AG09309 (cell line): ENCODE data around the gene ARHGEF25.
A peak's percentile ranks its signal among the peaks of the same experiment; 100 is the strongest.

Experiments used
- DNase-seq: peaks from one replicate; pipeline ENCODE4 v3.0.0-alpha.2; 2010; ENCODE audit warnings: low read depth
- H3K4me3 ChIP-seq: 2 replicates; pipeline ENCODE4 v1.5.1; 2011; ENCODE audit warnings: mild to moderate bottlenecking, low read depth, low read length, moderate library complexity; ENCODE audit not compliant: control insufficient read depth
- TF ChIP-seq, protein P1 (sequence below): IDR thresholded peaks from 2 replicates; pipeline ENCODE4 v1.5.1; 2011; ENCODE audit warnings: mild to moderate bottlenecking, low read depth, low read length, inconsistent platforms; ENCODE audit not compliant: insufficient read depth, control insufficient read depth; ENCODE audit errors: missing control alignments

Gene ARHGEF25

DNA sequence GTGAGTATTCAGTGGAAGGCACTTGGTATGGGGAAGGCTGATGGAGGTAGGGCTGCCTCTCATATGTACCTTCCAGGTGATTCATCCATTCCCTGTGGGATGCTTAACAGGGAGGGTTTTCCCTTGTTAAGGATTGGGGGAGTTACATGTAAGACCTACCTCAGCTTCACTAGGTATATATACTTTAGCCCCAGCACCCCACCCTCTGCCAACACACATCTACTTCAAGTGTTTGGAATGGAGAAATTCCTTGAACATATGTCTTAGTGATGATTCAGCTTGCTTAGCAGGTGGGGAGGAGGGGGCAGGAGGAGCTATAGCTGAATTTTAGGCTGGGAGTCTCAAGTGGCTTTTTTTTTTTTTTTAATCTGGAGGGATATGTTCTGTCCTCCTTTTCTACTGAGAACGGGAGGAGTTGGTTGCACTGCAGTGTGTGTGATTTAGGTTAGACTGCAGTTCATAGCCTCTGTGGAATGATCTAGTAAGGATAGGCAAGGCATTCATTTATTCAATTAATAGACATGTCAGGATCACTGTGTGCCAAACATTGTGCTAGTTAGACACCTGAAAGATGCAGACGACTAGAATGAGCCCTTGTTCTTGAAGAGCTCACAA, 18.6 kb upstream of the ARHGEF25 start:
- no peak for DNase-seq
- H3K4me3 ChIP-seq: no peak overlapping the region
- TF ChIP-seq, protein P1, sequence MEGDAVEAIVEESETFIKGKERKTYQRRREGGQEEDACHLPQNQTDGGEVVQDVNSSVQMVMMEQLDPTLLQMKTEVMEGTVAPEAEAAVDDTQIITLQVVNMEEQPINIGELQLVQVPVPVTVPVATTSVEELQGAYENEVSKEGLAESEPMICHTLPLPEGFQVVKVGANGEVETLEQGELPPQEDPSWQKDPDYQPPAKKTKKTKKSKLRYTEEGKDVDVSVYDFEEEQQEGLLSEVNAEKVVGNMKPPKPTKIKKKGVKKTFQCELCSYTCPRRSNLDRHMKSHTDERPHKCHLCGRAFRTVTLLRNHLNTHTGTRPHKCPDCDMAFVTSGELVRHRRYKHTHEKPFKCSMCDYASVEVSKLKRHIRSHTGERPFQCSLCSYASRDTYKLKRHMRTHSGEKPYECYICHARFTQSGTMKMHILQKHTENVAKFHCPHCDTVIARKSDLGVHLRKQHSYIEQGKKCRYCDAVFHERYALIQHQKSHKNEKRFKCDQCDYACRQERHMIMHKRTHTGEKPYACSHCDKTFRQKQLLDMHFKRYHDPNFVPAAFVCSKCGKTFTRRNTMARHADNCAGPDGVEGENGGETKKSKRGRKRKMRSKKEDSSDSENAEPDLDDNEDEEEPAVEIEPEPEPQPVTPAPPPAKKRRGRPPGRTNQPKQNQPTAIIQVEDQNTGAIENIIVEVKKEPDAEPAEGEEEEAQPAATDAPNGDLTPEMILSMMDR: no peak

DNA sequence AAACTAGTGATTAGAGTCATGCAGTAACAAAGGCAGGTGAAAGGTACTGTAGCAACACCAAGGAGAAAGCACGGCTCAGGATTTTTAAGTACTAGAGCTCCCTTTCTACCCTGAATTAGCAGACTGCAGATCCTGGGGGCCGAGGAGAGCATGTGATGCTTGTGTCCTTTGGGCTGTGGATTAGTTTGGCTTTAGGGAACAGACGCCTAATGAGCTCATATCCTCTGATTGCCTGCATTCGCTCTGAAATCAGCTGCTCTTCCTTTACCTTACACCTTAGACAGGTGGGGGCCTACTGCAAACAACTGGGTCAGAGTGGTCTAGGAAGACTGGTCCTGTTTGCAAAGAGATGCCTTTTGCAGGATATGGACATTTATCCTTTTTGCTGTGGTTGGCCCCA, 18.0 kb upstream of the ARHGEF25 start:
- DNase-seq: no peak
- TF ChIP-seq, protein P1: no peak
- no peak overlapping the region for H3K4me3 ChIP-seq

DNA sequence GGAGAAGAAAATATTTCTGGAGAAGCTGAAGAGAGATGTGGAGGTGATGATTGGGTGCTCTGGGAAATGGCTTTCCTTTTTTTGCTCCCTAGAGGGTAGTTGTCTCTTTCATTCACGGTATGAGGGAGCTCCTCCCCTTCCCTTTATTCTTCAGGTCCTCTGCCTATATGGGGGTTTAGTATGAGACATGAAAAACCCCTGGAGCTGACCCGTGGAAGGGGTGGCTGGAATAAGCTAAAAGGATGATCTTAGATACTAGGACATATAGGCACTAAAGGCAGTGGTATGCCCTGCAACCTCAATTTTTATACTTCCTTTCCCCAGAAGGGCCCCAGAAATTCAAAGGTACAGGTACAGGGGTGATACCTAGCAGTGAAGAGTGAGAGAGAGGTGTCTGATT, 10.8 kb upstream of the ARHGEF25 start:
- DNase-seq: no peak
- TF ChIP-seq, protein P1: no peak
- H3K4me3 ChIP-seq: no peak overlapping the region

DNA sequence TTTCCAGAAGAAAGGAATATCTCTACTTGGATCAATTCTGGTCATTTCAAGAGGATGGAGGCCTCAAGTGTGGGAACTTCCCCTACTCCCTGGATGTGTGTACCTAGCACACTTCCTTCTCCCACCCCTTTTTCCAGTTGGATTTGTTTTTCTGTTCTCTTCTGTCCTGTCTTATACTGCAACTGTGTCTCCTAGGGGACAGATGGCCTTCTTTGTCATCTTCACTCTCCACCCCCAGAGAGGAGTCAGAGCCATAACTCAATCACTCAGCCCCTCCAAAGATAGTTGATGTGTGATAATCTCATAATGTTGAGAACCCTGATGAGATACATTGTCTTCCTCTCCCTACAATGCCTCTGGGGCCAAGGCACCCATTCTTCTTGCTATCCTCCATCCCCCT, 8.7 kb upstream of the ARHGEF25 start:
- no peak overlapping the region for H3K4me3 ChIP-seq
- no peak for DNase-seq
- TF ChIP-seq, protein P1: no peak

DNA sequence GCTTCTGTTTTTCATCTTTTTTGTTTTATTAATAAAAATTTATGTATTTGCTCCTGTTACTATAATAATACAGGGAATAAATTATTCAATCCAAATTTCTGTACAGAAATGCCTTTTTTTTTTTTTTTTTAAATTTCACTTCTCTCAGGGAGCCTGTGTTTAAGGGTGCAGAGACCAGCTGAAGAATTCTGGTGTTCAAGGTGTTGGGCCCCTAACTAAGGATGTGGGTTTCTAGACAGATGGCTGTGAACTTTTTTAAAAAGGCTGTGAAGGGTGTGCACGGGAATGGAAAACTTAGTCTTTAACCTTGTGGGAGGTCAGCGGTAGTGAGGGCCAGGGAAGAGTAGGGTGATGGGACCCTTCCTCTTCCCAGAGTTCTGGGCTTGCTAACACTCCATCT, 7.9 kb upstream of the ARHGEF25 start:
- TF ChIP-seq, protein P1: no peak
- no peak overlapping the region for H3K4me3 ChIP-seq
- DNase-seq: no peak

DNA sequence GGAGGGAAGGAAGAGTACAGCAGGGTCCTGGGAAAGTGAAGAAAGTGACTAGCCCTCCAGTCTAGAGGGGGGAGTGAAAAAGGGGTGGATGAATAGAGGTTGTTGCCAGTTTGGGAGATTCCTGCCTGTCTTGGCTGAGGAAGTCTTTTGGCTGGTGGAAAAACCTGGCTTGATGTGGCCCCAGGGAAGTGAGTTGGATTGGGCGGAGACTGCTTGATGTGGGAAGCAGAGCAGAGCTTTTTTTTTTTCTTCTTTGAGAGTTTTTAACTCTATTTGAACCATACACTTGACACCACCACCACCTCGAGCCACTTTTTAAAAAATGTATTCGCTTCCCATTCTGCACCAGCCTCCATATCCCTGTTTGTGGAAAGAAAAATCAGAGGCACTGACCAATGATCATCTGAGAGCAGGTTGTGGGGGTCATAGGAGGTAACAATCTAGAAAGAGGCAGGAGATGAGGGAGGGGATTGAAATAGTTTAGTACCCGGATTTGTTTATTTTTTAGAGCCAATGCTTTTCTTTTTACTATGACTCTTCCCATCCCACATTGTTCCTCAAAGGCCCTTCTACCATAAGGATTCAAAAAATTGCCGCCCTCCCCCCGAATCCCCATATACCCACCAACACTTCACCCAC, 7.3 kb upstream of the ARHGEF25 start:
- TF ChIP-seq, protein P1: no peak
- DNase-seq: peak; percentile 38
- peak overlapping the region; percentile 59 for H3K4me3 ChIP-seq

DNA sequence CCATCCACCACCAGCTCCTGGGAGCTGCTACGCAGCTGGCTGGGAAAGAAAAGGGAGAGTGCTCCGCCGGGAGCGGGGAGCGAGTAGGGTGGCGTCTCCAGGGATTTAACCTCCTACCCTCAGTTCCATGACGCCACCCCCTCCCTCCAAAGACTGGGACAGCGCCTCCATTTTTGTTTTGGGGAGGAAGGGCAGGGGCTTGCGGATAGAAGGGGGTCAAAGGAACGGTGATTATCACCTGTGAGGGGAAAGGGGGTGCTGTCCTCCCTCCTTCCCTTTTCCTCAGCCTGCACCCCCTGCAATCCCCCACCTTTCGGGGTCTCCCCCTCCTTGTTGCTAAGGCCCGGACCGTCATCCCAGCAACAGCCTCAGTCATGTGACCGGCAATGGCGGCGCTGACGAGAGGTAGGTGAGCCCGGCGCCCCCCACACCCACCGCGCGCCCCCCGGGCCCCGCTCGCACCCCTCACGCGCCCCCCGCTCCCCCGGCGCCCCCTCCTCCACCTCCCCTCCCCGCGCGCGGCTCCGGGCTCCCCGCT, 6.7 kb upstream of the ARHGEF25 start, which contains the start of gene DTX3:
Gene DTX3, plus strand, starts transcription at position 371 of the 538 bp plus-strand sequence. CDS start 1,694 bp downstream, outside the sequence.
- H3K4me3 ChIP-seq: peak within 1 kb of the TSS; percentile 59
- TF ChIP-seq, protein P1: no peak
- no peak for DNase-seq
